IPS DF 6.9 (cell line): ENCODE results near the gene TDRD15.
"Not testable (repeated sequence)": the region's sequence is repeated elsewhere in the genome, so short reads cannot be mapped to it uniquely, and the experiment has no call there.

Experiments
- DNase-seq: peaks from one replicate; pipeline ENCODE4 v3.0.0-alpha.2; 2013; ENCODE audit warnings: low read depth, low spot score
- H3K27ac ChIP-seq: one replicate; pipeline ENCODE4 v1.5.1; 2013; ENCODE audit warnings: low read length, control low read depth
- H3K27me3 ChIP-seq: 2 replicates; pipeline ENCODE4 v1.6.1; 2013; ENCODE audit warnings: mild to moderate bottlenecking, low read length; ENCODE audit not compliant: control insufficient read depth, insufficient read depth
- H3K36me3 ChIP-seq: 2 replicates; pipeline ENCODE4 v1.6.1; 2013; ENCODE audit warnings: low read length; ENCODE audit not compliant: control insufficient read depth, insufficient read depth
- H3K4me1 ChIP-seq: 2 replicates; pipeline ENCODE4 v1.6.1; 2013; ENCODE audit warnings: low read length; ENCODE audit not compliant: control insufficient read depth, insufficient read depth
- H3K4me3 ChIP-seq: 2 replicates; pipeline ENCODE4 v1.5.1; 2013; ENCODE audit warnings: mild to moderate bottlenecking, low read length
- H3K9me3 ChIP-seq: 2 replicates; pipeline ENCODE4 v1.6.1; 2013; ENCODE audit warnings: low read length, inconsistent platforms; ENCODE audit not compliant: control insufficient read depth, insufficient read depth
- WGBS: extraction: QIAGEN DNeasy Blood & Tissue Kit; methylation state at CpG from one replicate; pipeline ENCODE4 v1.1.7; 2013; ENCODE audit warnings: mixed read lengths, missing lambda C conversion rate; ENCODE audit not compliant: insufficient read length, insufficient coverage; 5-methylcytosine and 5-hydroxymethylcytosine counted together

Gene TDRD15

DNA sequence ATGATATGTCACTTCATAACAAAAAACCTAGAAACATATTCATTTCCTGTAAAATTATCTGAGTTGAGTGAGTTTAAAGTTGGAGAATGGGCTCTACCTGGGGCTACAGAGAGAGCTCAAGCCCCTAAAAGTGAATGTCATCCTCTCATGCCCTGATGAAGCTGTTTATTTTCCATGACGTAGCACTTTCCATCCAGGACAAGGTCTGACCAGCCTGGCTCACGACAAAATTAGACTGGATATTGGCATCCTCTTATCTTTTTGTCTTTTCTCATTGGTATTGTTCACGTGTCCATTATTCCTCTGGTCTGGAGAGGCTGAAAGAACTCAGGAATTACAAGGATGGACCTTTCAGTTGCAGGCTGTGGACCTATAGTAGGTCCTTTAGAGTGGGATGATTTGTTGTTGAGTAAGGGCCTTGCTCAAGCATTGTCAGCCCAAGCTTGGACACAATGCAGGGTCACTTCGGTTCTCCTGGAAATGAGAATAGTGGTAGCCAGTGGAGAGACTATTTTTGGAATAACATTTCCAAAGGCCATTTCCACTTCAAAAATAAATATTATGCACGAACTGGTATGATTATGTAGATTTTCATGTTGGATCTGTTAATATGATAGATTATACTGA lies 24.4 kb upstream of the TDRD15 start:
- Histone ChIP-seq H3K4me1 (peaks cover 4% of the 10 kb centered on the region), H3K36me3 (no peaks in the 10 kb centered on the region), H3K9me3 (no peaks in the 10 kb centered on the region), H3K27ac (no peak overlapping the region), H3K4me3 (no peak overlapping the region), H3K27me3 (no peaks in the 10 kb centered on the region)
- DNase-seq: no peak
- WGBS: no CpG with 5 or more reads among the region's 5 CpGs

DNA sequence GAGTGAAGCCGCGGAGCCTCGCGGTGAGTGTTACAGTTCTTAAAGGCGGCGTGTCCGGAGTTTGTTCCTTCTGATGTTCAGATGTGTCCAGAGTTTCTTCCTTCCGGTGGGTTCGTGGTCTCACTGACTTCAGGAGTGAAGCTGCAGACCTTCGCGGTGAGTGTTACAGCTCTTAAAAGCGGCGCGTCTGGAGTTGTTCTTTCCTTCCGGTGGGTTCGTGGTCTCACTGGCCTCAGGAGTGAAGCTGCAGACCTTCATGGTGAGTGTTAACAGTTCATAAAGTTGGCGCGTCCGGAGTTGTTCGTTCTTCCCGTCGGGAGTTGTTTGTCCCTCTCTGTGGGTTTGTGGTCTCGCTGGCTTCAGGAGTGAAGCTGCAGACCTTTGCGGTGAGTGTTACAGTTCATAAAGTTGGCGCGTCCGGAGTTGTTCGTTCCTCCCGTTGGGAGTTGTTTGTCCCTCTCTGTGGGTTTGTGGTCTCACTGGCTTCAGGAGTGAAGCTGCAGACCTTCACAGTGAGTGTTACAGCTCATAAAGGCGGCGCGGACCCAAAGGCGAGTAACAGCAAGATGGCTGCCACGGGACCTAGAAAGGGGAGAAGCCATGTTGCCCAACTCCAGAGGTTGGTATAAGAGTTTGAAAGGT lies 22.1 kb upstream of the TDRD15 start:
- no CpG with 5 or more reads among the region's 34 CpGs for WGBS
- H3K9me3 ChIP-seq, H3K36me3 ChIP-seq, H3K4me3 ChIP-seq, H3K27me3 ChIP-seq, H3K27ac ChIP-seq, DNase-seq, H3K4me1 ChIP-seq: not testable (repeated sequence)

DNA sequence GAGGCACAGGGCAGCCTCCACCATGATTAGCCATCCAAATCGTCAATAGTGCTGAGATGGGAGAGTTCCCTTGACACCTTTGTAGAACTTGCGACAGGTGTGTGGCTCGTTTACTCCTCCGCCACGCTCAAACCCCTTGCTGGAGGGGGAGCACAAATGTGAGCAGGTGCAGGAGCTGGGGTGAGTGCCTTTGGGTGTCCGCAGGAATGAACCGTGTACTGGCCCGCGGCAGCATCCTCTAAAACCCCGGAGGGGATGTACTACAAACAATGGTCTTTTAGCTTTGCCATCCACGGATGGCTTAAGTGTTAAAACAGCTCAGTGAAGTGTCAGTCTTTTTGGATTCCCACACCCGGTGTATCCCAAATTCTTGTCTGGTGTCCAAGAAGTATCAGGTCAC lies 21.4 kb upstream of the TDRD15 start:
- no peak overlapping the region for H3K27ac ChIP-seq
- peaks cover 3% of the 10 kb centered on the region for H3K4me1 ChIP-seq
- no peak overlapping the region for H3K4me3 ChIP-seq
- WGBS: no CpG with 5 or more reads among the region's 12 CpGs
- no peaks in the 10 kb centered on the region for H3K9me3 ChIP-seq
- DNase-seq: no peak
- H3K27me3 ChIP-seq: no peaks in the 10 kb centered on the region
- no peaks in the 10 kb centered on the region for H3K36me3 ChIP-seq

GRCh38 chr2:21103274-21103891 lies 20.4 kb upstream of the TDRD15 start:
- no CpG with 5 or more reads among the region's 1 CpG for WGBS
- Histone ChIP-seq H3K27ac (no peak overlapping the region), H3K9me3 (no peaks in the 10 kb centered on the region), H3K36me3 (no peaks in the 10 kb centered on the region), H3K4me1 (peaks cover under 1% of the 10 kb centered on the region; the same call in 1 of the 2 replicates), H3K27me3 (no peaks in the 10 kb centered on the region), H3K4me3 (no peak overlapping the region)
- no peak for DNase-seq

- no peak for DNase-seq
- no peak overlapping the region for H3K27ac ChIP-seq
- H3K4me1 ChIP-seq: no peaks in the 10 kb centered on the region
- H3K27me3 ChIP-seq: no peaks in the 10 kb centered on the region
- H3K36me3 ChIP-seq: no peaks in the 10 kb centered on the region
- no peak overlapping the region for H3K4me3 ChIP-seq
- WGBS: no CpG with 5 or more reads among the region's 1 CpG
- H3K9me3 ChIP-seq: no peaks in the 10 kb centered on the region
Observed at GRCh38 chr2:21104030-21104660, 19.6 kb upstream of the TDRD15 start.

DNA sequence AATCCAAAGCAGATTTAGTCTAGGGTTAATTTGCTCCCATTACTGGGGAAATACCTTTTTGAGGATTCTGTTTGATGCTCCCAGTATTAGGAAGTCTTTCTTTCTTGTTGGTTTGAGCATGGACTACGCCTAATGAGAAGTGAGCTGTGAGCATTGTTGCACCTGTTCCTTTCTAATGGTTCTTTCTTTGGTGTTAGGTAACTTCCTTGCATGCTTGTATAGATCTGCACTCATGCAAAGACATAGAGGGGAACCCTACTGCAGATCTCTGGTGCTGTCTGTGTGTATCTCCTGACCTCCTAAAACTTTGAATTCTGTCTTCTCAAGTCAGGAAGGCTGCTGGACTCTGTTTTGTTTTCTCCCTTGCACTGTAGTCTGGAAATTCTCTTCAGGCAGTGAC lies 12.8 kb upstream of the TDRD15 start:
- H3K27me3 ChIP-seq: no peaks in the 10 kb centered on the region
- H3K36me3 ChIP-seq: no peaks in the 10 kb centered on the region
- H3K9me3 ChIP-seq: no peaks in the 10 kb centered on the region
- H3K27ac ChIP-seq: no peak overlapping the region
- no CpG with 5 or more reads among the region's 1 CpG for whole genome bisulfite sequencing
- H3K4me1 ChIP-seq: no peaks in the 10 kb centered on the region
- no peak overlapping the region for H3K4me3 ChIP-seq
- DNase-seq: no peak

DNA sequence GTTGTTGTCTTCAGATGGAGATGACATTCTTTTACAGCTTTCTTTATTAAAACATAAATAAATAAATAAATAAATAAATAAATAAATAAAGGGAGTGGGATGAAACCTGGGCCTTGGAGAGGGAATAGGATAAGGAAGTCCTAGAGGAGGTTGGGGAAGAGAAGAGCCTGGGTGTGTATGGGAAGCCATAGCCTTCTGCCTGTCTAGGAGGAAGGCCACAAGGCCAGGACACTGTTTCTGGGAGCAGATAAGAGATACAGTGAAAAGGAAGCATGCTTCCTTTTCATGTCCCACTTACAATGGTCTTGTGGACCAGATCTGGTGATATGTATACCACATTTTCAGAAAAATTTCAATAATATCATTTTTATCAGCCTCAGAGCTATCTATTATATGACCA lies 6.1 kb upstream of the TDRD15 start:
- Histone ChIP-seq H3K4me3 (no peak overlapping the region), H3K27me3 (no peaks in the 10 kb centered on the region), H3K4me1 (no peaks in the 10 kb centered on the region), H3K36me3 (no peaks in the 10 kb centered on the region), H3K27ac (no peak overlapping the region), H3K9me3 (no peaks in the 10 kb centered on the region)
- no peak for DNase-seq

DNA sequence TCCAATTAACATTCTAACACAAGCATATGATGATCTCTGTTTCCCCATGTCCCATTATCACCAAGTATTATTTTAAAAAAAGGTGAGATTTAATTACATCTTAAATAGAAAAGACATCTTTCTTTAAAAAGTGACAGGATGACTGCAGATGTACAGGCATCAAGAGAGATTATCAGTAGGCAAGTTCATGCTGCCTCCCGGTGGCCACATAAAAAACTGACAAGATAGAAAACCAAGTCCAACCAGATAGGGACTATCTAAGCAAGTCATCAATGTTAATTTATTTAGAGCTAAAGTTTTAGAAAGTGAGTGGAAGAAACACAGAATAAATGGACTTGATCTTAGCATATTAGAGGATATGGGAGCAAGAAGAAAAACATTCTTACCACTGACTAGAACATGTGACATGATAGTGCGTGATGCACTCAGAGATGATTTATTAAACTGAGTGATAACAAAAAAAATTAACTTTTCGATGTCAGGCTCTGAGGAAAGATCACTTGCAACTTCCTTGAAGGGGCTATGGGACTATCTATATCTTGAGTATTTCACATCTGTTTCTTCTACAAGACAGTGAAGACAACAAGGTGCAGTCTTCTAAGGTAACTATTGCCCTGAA lies 5.4 kb upstream of the TDRD15 start:
- Histone ChIP-seq H3K9me3 (no peaks in the 10 kb centered on the region), H3K36me3 (no peaks in the 10 kb centered on the region), H3K4me3 (no peak overlapping the region), H3K27ac (no peak overlapping the region), H3K4me1 (no peaks in the 10 kb centered on the region), H3K27me3 (no peaks in the 10 kb centered on the region)
- WGBS: no CpG with 5 or more reads among the region's 3 CpGs
- DNase-seq: no peak

DNA sequence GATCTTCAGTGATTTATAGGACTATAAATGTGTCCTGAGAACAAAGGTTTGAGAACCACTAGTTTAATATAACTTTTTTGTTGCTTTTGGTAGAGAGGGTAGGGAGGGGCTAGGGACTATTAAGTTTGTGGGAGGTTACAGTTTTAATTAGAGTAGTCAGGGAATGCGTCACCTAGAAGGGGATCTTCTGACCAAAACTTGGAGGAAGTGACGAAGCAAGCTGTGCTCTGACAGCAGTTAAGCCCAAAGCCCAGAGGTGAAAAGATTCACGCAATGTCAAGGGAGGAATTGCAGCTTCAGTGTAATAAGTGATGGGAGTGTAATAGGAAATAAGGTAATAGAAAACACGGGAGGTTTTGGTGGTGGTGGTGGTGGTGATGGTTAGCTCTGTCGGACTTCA lies 8.1 kb downstream of the TDRD15 start:
- no peaks in the 10 kb centered on the region for H3K9me3 ChIP-seq
- no peak for DNase-seq
- no peak overlapping the region for H3K4me3 ChIP-seq
- no peaks in the 10 kb centered on the region for H3K27me3 ChIP-seq
- H3K36me3 ChIP-seq: no peaks in the 10 kb centered on the region
- WGBS: 100% methylated on average over 1 of the region's 5 CpGs
- no peak overlapping the region for H3K27ac ChIP-seq
- no peaks in the 10 kb centered on the region for H3K4me1 ChIP-seq

- WGBS: no CpG with 5 or more reads among the region's 2 CpGs
- Histone ChIP-seq H3K9me3 (no peaks in the 10 kb centered on the region), H3K27ac (no peak overlapping the region), H3K4me1 (no peaks in the 10 kb centered on the region), H3K27me3 (no peaks in the 10 kb centered on the region), H3K36me3 (no peaks in the 10 kb centered on the region), H3K4me3 (no peak overlapping the region)
- no peak for DNase-seq
Observed at GRCh38 chr2:21135585-21135984, 11.8 kb downstream of the TDRD15 start.
